Heart left ventricle (tissue), 16 donors: ENCODE measurements around the gene SPATA25. TPM values are rescaled to one million over a fixed set of nuclear protein-coding genes. Genes with fewer than 3 reads are reported as not detected.

Source experiments
- ATAC-seq, 4 donors: fragments of 200-7000 bp; cut with Tn5 transposase; one replicate each; pipeline ENCODE4 v1.9.1; 2020 to 2022; ENCODE audit warnings: moderate library complexity in 4 of 4, mild to moderate bottlenecking in 3 of 4, moderate number of reproducible peaks in 1 of 4
- DNase-seq, 5 donors: peaks; one replicate each; pipeline ENCODE4 v3.0.0-alpha.2; 2020
- H3K27ac ChIP-seq, 12 donors: fragments of 200-600 bp; sonication (generic) in 4 of 12; one replicate each; pipeline versions ENCODE4 v1.5.0 to v1.8.0; 2016 to 2022; ENCODE audit warnings: mild to moderate bottlenecking in 2 of 12
- H3K27me3 ChIP-seq, 9 donors: fragments of 200-600 bp; sonication (generic) in 2 of 9; one replicate each; pipeline versions ENCODE4 v1.5.1 to v1.8.0; 2016 to 2022; ENCODE audit warnings: mild to moderate bottlenecking in 3 of 9
- H3K36me3 ChIP-seq, 9 donors: fragments of 200-600 bp; sonication (generic) in 2 of 9; one replicate each; pipeline versions ENCODE4 v1.5.0 to v1.8.0; 2018 to 2022; ENCODE audit warnings: mild to moderate bottlenecking in 2 of 9
- H3K4me1 ChIP-seq, 12 donors: fragments of 200-600 bp; sonication (generic) in 4 of 12; one replicate each; pipeline versions ENCODE4 v1.5.0 to v1.8.0; 2016 to 2022; ENCODE audit warnings: mild to moderate bottlenecking in 3 of 12
- H3K4me3 ChIP-seq, 12 donors: fragments of 200-600 bp; sonication (generic) in 4 of 12; one replicate each; pipeline versions ENCODE4 v1.5.0 to v1.8.0; 2017 to 2022; ENCODE audit warnings: mild to moderate bottlenecking in 9 of 12, moderate library complexity in 4 of 12
- H3K9me3 ChIP-seq, 12 donors: fragments of 200-600 bp; sonication (generic) in 4 of 12; one replicate each; pipeline versions ENCODE4 v1.5.0 to v1.8.0; 2016 to 2022; ENCODE audit warnings: mild to moderate bottlenecking in 1 of 12
- POLR2A ChIP-seq, 2 donors: fragments of 450-650 bp; IDR thresholded peaks; one replicate each; pipeline ENCODE4 v1.6.1; 2017; ENCODE audit warnings: antibody characterized with exemption in 2 of 2, mild to moderate bottlenecking in 2 of 2, moderate library complexity in 2 of 2
- WGBS, 4 donors: extraction: QIAGEN DNeasy Blood & Tissue Kit in 2 of 4; methylation state at CpG; one replicate each; pipeline versions ENCODE4 v1.1.5 to v1.1.7; 2013 to 2018; 5-methylcytosine and 5-hydroxymethylcytosine counted together
- intact Hi-C, 10 donors: fragments of 100-400 bp; cut with DNase I; formaldehyde crosslinking; loops; one replicate each; pipeline versions ENCODE4 v1.11.1 to v1.14.2; 2022
- polyA plus RNA-seq, 2 donors: library from polyadenylated mRNA; stranded (reverse); fragments of 200-250 nt; gene quantifications; one replicate each; pipeline ENCODE4 v1.2.3, GENCODE V29; 2013
- total RNA-seq, 9 donors: library from RNA; depleted of rRNA in 2 of 9; stranded (reverse); fragments of >200 nt in 2 of 9; fragmentation: NEBNext Ultra II Directional in 3 of 9; extraction: Animal tissue kit (Norgen Biotek cat#: 25700) in 3 of 9; gene quantifications; one replicate each; pipeline versions ENCODE4 v1.1.0 to v1.2.4, GENCODE V29; 2016 to 2023
- TF ChIP-seq, protein P1 (sequence below), 12 donors: fragments of 200-600 bp; sonication (generic) in 4 of 12; IDR thresholded peaks; one replicate each; pipeline versions ENCODE4 v1.5.0 to v1.8.0; 2018 to 2022; ENCODE audit warnings: antibody characterized with exemption in 12 of 12, mild to moderate bottlenecking in 5 of 12
- donor health status: ischemic (EF 13 %, LVEDD 7.1; RV severe dilation, severe dysfunction).
- donor health status: healthy with polysubstance abuse.
- donor health status: DM: no; HTN: yes; CAD: no.
- donor health status: DM: no; HTN: no; CAD: no.
- donor health status: ischemic (EF 25% LVEDD 6.9; RV normal size, moderate dysfunction).
- donor health status: ischemic (EF 25% LVEDD 5.7; RV mildly dilated, moderate dysfunction).
- donor health status: healthy.
- donor health status: DM: yes; HTN: yes; CAD: no.
- donor health status: ischemic (EF 35%, LVEDD 5.7; RV mildly dilated, moderate dysfunction).
- donor health status: nonischemic (EF 11% LVEDD 7.7; RV severe dilation, severe dysfunction).
- donor health status: DM: yes; HTN: yes; CAD: no.
- donor health status: PGD.
- donor health status: ischemic (EF 29% LVEDD 5.4; RV normal size, mild dysfunction).
- donor health status: nonischemic (EF 23%, LVEDD 6.1; RV moderate dilation, normal function).

The SPATA25 gene
- total and polyA plus RNA-seq, 11 donors, result 0.58 to 4.0 (median 1.8) TPM; not detected in 2

DNA sequence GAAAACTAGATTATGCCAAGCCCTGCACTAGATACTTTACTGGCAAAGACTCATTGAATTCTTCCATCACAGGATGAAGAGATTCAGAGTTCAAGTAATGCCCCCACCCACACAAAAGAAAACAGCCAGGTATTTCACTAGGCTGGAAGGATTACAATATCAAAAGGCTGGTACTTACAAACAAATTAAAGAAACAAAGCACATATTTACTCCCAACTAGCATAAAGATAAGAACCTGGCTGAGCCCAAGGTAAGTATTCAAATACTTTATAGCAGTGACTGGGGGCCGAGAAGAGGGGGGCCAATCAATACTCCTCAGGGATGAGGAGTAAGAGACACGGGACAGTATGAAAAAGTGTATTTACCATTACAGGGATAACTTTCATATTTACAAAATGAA, 33.9 kb downstream of the SPATA25 start:
- Histone ChIP-seq H3K27ac (no peak overlapping the region), H3K4me1 (peaks cover 3 to 43% (median 27%) of the 10 kb centered on the region in 12 donors), H3K4me3 (no peak overlapping the region), H3K36me3 (peaks cover 0 to 52% (median 35%) of the 10 kb centered on the region in 9 donors), H3K27me3 (no peaks in the 10 kb centered on the region), H3K9me3 (no peaks in the 10 kb centered on the region)
- ATAC-seq (no peak), DNase-seq (no peak)
- intact Hi-C loops, result no loop called here
- WGBS, 4 donors, result 84 to 86% (median 85%) methylated on average over 2 of the region's 2 CpGs
- no peak for TF ChIP-seq POLR2A (IDR thresholded peaks at IDR 0.05)
- TF ChIP-seq, protein P1, sequence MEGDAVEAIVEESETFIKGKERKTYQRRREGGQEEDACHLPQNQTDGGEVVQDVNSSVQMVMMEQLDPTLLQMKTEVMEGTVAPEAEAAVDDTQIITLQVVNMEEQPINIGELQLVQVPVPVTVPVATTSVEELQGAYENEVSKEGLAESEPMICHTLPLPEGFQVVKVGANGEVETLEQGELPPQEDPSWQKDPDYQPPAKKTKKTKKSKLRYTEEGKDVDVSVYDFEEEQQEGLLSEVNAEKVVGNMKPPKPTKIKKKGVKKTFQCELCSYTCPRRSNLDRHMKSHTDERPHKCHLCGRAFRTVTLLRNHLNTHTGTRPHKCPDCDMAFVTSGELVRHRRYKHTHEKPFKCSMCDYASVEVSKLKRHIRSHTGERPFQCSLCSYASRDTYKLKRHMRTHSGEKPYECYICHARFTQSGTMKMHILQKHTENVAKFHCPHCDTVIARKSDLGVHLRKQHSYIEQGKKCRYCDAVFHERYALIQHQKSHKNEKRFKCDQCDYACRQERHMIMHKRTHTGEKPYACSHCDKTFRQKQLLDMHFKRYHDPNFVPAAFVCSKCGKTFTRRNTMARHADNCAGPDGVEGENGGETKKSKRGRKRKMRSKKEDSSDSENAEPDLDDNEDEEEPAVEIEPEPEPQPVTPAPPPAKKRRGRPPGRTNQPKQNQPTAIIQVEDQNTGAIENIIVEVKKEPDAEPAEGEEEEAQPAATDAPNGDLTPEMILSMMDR (IDR thresholded peaks at IDR 0.05), result no peak

DNA sequence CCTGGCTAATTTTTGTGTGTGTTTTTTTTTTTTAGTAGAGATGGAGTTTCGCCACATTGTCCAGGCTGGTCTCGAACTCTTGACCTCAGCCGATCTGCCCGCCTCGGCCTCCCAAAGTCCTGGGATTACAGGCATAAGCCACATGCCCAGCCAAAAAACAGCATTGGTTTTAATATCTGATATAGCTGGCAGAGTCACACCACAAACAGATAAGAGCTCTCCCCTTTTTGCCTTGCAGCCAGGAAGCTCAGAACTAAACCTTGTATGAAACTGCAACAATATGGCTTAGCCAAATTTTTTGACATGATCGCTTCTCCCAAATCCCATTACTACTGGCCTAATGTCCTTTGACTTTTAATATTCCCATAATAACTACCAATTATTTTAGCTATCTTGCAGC, 35.1 kb downstream of the SPATA25 start:
- intact Hi-C loops, result no loop called here
- Histone ChIP-seq H3K4me3 (no peak overlapping the region), H3K27me3 (no peaks in the 10 kb centered on the region), H3K4me1 (peaks cover 3 to 35% (median 21%) of the 10 kb centered on the region in 12 donors), H3K27ac (no peak overlapping the region), H3K36me3 (peaks cover 0 to 63% (median 46%) of the 10 kb centered on the region in 9 donors), H3K9me3 (no peaks in the 10 kb centered on the region)
- ATAC-seq (no peak), DNase-seq (no peak)
- TF ChIP-seq, protein P1 (IDR thresholded peaks at IDR 0.05), result no peak
- no peak for TF ChIP-seq POLR2A (IDR thresholded peaks at IDR 0.05)
- 95 to 99% (median 97%) methylated on average over 6 of the region's 6 CpGs for WGBS, 4 donors

DNA sequence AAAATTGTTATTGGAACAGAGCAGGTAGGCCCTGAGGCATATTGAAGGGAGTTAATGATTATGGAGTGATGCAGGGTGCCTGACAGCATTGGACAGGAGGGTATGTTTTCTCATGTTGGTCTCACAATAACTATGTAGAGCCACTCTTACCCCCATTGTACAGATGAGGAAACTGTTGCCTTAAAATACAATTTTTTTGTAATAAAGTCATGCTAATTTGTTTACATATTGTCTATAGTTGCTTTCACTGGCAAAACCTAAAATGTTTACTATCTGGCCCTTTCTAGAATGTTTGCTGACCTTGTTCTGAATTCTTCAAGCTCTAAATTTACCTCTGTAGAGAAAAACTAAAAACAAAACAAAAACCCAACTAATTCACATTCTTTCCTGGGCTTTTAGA, 35.9 kb downstream of the SPATA25 start:
- no peaks in the 10 kb centered on the region for H3K9me3 ChIP-seq
- H3K4me1 ChIP-seq, result peaks cover 3 to 32% (median 19%) of the 10 kb centered on the region in 12 donors
- peak overlapping the region in 3 of 12 donors; percentile 13 to 30 (median 25) for H3K27ac ChIP-seq
- peaks cover 0 to 72% (median 54%) of the 10 kb centered on the region in 9 donors for H3K36me3 ChIP-seq
- H3K4me3 ChIP-seq, result no peak overlapping the region
- ATAC-seq, result no peak
- H3K27me3 ChIP-seq, result no peaks in the 10 kb centered on the region
- intact Hi-C loops, result no loop called here
- TF ChIP-seq POLR2A (IDR thresholded peaks at IDR 0.05), result no peak
- TF ChIP-seq, protein P1 (IDR thresholded peaks at IDR 0.05), result no peak
- DNase-seq, result no peak

DNA sequence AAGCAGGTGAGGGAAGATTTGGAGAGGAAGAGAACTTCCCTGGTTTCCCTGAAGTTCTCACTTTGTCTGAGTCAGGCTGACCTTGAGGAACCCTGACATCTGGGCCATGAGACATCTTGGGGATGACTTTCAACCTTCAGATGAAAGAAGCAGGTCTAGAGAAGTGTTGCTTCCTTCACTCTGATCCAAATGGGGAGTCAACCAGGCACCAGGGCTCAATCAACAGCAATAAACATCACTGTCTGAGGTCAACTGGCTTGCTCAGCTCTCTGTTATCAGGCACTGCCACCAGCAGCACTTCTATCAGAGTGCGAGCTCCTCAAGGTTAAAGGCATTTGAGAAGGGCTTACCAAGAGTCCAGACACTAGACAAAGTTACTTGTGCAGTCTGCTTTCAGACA, 36.5 kb downstream of the SPATA25 start:
- H3K27ac ChIP-seq, result peak overlapping the region in 4 of 12 donors; percentile 3 to 30 (median 19)
- DNase-seq (no peak), ATAC-seq (peak in 3 of 4 donors; percentile 58 to 77 (median 73))
- H3K4me1 ChIP-seq, result peaks cover under 1 to 27% (median 13%) of the 10 kb centered on the region in 12 donors
- no peaks in the 10 kb centered on the region for H3K27me3 ChIP-seq
- WGBS, 4 donors, result 45 to 100% (median 55%) methylated on average over 1 of the region's 1 CpG
- no peak overlapping the region for H3K4me3 ChIP-seq
- intact Hi-C loops, result no loop called here
- H3K36me3 ChIP-seq, result peaks cover 0 to 77% (median 60%) of the 10 kb centered on the region in 9 donors
- TF ChIP-seq, protein P1 (IDR thresholded peaks at IDR 0.05), result no peak
- TF ChIP-seq POLR2A (IDR thresholded peaks at IDR 0.05), result no peak
- H3K9me3 ChIP-seq, result no peaks in the 10 kb centered on the region
